ENCODE data around the gene POLN.

GRCh38 chr4:2247128-2248043 is 5.5 kb upstream of the POLN start:
- TF ChIP-seq CTCF (conservative IDR thresholded peaks at IDR 0.05; ENCODE audit: low read depth, low read length) (no peak), EZH2 (IDR thresholded peaks at IDR 0.05; ENCODE audit: low read length, unreplicated experiment) (no peak), EZH2phosphoT487 (IDR thresholded peaks at IDR 0.05; ENCODE audit: borderline replicate concordance, low read length) (no peak)

All from PC-3 (cell line).